GM18498 (cell line): ENCODE results near the gene C1orf226.

Experiments
- ATAC-seq: cut with Tn5 transposase; IDR thresholded peaks from one replicate; pipeline ENCODE4 v1.9.1; 2021; ENCODE audit warnings: mild to moderate bottlenecking, moderate library complexity; ENCODE audit not compliant: unreplicated experiment

C1orf226 gene

DNA sequence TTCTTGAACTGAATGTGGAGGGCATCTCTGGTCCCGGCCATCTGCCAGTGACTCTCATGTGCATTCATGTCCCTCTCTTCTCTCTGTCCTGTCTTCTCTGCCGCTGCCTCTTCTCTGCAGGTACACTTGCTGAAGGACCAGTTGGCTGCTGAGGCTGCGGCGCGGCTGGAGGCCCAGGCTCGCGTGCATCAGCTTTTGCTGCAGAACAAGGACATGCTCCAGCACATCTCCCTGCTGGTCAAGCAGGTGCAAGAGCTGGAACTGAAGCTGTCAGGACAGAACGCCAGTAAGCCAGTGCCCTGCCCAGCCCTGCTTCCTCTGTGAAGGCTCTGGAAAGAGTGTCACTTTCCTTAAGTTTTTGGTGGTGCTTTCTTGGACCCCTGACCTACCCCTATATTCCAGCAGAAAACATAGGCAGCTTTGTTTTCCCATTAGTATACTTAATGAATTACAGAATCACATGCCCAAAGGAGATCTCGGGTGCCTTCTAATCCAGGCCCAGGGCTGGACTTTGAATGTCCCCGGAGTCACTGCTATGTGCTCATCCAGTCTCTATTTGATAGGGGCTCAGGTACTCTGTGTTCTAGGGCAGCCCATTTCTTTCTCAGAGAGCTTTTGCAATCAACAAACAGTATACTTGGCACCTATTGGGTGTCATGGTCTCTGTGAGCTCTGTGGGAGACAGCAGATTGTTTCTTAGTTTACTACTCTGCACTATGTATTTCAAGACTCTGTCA, 16.1 kb upstream of the C1orf226 start:
- no peak for ATAC-seq

- ATAC-seq: no peak
These were observed 15.4 kb upstream of the C1orf226 start for GRCh38 chr1:162366149-162366548.

- ATAC-seq: no peak
These were observed 14.9 kb upstream of the C1orf226 start for GRCh38 chr1:162366671-162367070.

DNA sequence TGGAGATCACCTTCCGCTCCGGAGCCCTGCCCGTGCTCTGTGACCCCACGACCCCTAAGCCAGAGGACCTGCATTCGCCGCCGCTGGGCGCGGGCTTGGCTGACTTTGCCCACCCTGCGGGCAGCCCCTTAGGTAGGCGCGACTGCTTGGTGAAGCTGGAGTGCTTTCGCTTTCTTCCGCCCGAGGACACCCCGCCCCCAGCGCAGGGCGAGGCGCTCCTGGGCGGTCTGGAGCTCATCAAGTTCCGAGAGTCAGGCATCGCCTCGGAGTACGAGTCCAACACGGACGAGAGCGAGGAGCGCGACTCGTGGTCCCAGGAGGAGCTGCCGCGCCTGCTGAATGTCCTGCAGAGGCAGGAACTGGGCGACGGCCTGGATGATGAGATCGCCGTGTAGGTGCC, 14.5 kb upstream of the C1orf226 start:
- no peak for ATAC-seq

DNA sequence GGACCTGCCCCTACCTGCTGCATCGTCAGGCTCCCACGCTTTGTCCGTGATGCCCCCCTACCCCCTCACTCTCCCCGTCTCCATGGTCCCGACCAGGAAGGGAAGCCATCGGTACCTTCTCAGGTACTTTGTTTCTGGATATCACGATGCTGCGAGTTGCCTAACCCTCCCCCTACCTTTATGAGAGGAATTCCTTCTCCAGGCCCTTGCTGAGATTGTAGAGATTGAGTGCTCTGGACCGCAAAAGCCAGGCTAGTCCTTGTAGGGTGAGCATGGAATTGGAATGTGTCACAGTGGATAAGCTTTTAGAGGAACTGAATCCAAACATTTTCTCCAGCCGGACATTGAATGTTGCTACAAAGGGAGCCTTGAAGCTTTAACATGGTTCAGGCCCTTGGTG, 13.8 kb upstream of the C1orf226 start:
- ATAC-seq: no peak

- ATAC-seq: no peak
These were observed 13.1 kb upstream of the C1orf226 start for GRCh38 chr1:162368451-162368850.

GRCh38 chr1:162369571-162369970, 12.0 kb upstream of the C1orf226 start:
- no peak for ATAC-seq

- no peak for ATAC-seq
These were observed 11.4 kb upstream of the C1orf226 start for GRCh38 chr1:162370161-162370560.

DNA sequence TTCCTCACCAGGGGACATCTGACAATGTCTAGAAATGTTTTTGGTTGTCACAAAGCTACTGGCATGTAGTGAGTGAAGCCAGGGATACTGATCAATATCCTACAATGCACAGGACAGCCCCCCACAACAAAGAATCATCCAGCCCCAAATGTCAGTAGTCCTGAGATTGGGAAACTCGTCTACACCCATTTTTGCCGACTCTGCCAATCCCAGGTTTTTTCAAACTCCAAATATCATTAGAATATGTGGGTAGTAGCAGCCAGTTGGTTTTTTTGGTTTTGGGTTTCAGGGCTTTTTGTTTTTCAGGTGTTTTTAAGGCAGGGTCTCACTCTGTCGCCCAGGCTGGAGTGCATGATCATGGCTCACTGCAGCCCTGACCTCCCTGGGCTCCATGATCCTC, 10.8 kb upstream of the C1orf226 start:
- ATAC-seq: no peak

- no peak for ATAC-seq
These were observed 9.9 kb upstream of the C1orf226 start for GRCh38 chr1:162371611-162372010.

DNA sequence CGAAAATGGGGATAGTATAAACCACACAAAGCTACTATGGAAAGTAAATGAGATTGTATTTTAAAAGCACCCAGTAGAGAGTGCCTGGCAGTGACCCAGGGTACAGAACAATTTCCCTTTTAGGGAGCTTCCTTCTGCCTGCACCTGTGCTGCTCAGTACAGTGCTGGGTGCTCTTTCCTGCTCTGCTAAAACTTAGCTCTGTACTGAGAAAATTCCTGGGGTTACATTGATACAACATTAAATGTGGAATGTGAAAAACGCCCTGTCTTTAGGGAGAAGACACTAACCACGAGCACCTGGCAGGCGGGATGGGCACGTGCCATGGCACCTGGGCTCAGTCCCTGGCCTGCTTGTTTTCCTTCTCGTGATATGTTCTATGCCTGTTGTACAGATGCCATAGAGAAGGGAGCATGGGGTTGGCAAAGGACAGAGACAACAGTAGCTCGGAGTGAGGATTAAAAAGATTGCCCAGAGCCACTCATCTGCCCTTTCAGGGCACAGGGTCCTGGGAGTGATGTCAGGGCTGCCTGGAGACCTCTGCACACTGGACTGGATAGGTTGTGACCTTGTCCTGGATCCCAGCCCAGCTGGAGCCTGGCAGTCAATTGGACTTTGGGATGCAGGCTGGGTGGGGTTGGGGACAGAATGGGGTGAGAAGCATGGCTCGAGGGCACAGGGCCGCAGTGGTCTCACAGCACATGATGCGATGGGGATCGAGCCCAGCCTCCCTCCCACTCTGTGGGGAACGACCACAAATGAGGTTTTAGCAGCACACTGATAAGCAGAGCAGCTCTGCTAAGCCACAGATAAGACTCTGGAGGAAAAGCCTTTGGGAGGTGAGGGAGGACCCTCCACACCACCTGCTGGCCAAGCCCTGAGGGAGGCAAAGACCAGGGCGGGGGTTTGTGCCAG, 9.1 kb upstream of the C1orf226 start:
- ATAC-seq: no peak

GRCh38 chr1:162373072-162373427, 8.5 kb upstream of the C1orf226 start:
- ATAC-seq: no peak

DNA sequence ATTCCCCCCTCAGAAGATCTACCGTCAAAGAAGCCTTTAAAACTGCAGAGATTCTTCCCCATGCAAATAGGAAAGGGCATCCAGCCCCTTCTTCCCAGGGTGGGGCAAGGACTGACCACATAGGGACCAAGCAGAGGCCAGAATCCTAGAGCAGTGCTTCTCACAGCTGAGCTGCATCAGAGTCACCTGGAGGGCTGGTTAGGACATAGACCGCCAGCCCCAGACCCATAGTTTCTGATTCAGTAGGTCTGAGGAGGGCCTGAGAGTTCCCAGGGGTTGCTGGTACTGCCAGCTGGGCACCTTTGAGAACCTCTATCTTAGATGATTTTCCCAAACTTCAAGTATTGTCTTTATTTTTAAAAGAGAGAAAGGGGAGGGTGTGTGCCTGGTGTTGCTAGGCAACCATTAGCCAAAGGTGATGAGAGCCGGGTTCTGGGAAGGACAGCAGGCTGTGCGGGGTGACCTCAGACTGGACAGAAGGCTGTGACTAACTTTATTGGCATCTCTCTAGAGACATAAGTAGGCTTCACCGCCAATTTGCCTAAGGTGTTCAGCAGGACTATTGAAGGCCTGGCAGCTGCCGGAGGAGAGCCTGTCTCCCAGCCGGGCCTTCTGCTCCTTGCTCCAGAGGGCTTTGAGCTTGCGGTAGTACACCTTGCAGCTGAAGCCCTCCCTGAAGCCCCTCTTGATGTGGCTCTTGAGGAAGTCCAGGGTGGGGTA, 7.8 kb upstream of the C1orf226 start:
- no peak for ATAC-seq

DNA sequence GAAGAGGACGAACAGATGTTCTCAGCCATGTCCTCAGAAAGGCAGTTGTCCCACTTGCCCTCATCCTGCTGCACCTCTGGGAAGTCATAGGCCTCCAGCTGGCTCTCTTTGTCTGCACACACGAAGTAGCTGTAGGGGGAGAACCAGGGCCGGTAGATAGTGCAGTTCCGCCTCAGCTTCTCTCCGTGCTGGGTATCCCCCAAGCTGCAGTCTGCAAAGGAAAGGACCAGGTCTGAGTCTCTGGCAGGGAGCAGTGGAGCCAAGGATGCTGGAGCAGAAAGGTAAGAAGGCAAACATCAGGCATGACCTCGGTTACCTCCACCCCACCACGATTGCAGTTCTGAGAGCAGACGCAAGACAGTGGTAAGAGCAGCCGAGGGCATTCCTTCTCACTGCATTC, 7.1 kb upstream of the C1orf226 start:
- no peak for ATAC-seq

DNA sequence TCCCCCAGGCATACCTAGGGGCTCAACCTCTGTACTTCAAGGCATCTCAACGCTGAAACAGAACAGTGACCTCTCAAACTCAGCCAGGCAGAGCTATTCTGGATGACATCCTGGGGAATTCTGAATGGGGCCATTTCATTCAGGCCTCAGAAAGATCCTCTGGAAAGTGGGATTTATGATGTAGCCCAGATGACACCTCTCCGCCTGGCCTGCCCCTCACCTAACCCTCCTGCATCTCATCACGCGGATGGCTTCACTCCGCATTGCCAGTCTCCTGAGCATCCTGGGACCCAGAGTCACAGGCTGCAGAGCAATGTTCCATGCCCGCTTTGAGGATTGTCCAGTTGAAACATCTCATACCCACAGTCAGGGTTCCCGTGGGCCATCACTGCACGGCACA, 6.1 kb upstream of the C1orf226 start:
- no peak for ATAC-seq

DNA sequence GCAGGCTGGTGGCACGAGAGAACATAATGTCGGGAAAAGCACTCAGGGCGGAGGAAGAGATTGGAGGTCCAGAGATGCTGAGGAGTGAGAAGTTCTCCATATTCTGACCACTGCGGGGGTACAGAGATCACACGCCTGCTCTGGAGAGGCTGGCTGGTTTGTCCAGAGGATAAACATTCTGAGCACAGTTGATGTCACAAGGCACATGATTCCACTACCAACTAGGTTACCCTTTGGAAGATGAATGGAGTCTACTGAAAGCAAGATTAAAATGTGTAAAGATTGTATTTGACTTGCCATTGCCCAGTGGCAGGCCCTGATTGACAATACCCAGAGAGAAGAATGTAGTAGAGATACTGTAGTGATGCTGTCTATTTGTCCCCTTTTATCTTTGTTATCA, 4.8 kb upstream of the C1orf226 start, which contains the start of gene SPATA46:
Gene SPATA46, minus strand, starts transcription at position 164 of the 400 bp plus-strand sequence. Its CDS starts 64 bp downstream, at position 100.
- ATAC-seq: no peak

- ATAC-seq: no peak
These were observed 1.3 kb upstream of the C1orf226 start for GRCh38 chr1:162380061-162380846.

DNA sequence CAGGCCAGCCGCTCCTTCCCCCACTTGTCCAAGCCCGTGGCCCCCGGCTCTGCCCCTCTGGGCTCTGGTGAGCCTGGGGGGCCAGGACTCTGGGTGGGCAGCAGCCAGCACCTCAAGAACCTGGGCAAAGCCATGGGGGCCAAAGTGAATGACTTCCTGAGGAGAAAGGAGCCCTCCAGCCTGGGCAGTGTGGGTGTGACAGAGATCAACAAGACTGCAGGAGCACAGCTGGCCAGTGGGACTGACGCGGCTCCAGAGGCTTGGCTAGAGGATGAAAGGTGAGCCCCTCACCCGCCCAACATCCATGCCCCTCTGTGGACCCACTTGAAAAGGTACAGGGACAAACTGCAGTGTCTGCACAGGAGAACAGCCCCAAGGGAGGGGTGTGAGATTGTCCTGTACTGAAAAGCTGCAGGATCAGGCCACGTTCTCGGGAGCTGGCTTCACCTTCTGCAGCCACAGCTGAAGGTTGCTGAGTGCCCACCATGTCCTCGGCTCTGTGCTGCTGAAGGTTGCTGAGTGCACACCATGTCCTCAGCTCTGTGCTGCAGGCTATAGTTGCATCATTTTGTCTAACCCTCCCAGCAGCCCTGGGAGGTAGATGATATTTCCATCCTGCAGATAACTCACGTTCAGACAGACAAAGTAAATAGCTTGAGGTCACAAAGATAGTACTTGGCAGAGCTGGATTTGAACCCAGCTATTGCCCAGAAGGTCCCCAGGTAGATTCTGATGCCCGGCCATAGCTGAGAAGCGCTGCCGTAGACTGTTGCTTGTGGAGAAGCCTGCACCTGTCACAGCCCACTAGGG, 618 bp downstream of the C1orf226 start:
- ATAC-seq: no peak

- no peak for ATAC-seq
These were observed 1.6 kb downstream of the C1orf226 start for GRCh38 chr1:162383091-162383490.

DNA sequence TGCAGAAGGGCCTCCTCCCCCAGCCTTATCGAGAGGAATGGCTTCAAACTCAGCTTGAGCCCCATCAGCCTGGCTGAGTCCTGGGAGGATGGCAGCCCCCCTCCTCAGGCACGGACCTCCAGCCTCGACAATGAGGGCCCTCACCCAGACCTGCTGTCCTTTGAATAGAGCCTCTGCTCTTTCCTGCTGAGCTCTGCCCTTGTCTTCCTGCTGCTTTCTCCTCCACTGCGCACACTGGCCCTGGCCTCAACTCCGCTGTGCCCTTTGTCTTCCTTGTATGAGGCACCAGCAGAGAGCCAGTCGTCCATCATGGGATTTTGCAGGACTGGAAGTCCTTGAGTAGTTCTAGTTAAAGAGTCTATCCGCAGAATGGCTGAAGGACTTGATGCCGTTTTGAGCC, 2.0 kb downstream of the C1orf226 start:
- ATAC-seq: no peak
